Neural progenitor cell (in vitro differentiated cells): ENCODE measurements around the gene ODAD4. TPM values are rescaled to one million over a fixed set of nuclear protein-coding genes. Genes with fewer than 3 reads are reported as not detected.

Experiments used
- DNase-seq: peaks from one replicate; pipeline ENCODE4 v3.0.0-alpha.2; 2016; ENCODE audit warnings: low spot score
- H2AFZ ChIP-seq: fragments of 200-600 bp; sonication (generic); replicated peaks from 2 replicates; pipeline ENCODE4 v1.6.1; 2016; ENCODE audit warnings: antibody characterized with exemption
- H3F3A ChIP-seq: fragments of 200-600 bp; sonication (generic); 2 replicates; pipeline ENCODE4 v1.6.1; 2016; ENCODE audit warnings: antibody characterized with exemption, low read depth
- H3K27ac ChIP-seq: fragments of 200-600 bp; sonication (generic); 2 replicates; pipeline ENCODE4 v1.5.1; 2016; ENCODE audit warnings: mild to moderate bottlenecking
- H3K27me3 ChIP-seq: fragments of 200-600 bp; sonication (generic); 2 replicates; pipeline ENCODE4 v1.6.1; 2016; ENCODE audit warnings: mild to moderate bottlenecking, moderate library complexity
- H3K36me3 ChIP-seq: fragments of 200-600 bp; sonication (generic); 2 replicates; pipeline ENCODE4 v1.5.1; 2016
- H3K4me1 ChIP-seq: fragments of 200-600 bp; sonication (generic); 2 replicates; pipeline ENCODE4 v1.6.1; 2016; ENCODE audit warnings: mixed run types
- H3K4me2 ChIP-seq: fragments of 200-600 bp; sonication (generic); 2 replicates; pipeline ENCODE4 v1.6.1; 2016
- H3K4me3 ChIP-seq: fragments of 200-600 bp; sonication (generic); 2 replicates; pipeline ENCODE4 v1.5.1; 2016
- H3K79me2 ChIP-seq: fragments of 200-600 bp; sonication (generic); 2 replicates; pipeline ENCODE4 v1.6.1; 2016; ENCODE audit warnings: low read depth
- H3K9ac ChIP-seq: fragments of 200-600 bp; sonication (generic); 2 replicates; pipeline ENCODE4 v1.6.1; 2016
- H3K9me3 ChIP-seq: fragments of 200-600 bp; sonication (generic); 2 replicates; pipeline ENCODE4 v1.5.1; 2016; ENCODE audit warnings: low read depth
- H4K20me1 ChIP-seq: fragments of 200-600 bp; sonication (generic); 2 replicates; pipeline ENCODE4 v1.6.1; 2016; ENCODE audit warnings: low read depth
- H3K27ac Mint-ChIP-seq: 3 replicates; pipeline ENCODE4 v1.8.0; 2021; ENCODE audit warnings: mixed read lengths
- H3K27me3 Mint-ChIP-seq: 2 replicates; pipeline ENCODE4 v1.8.0; 2022; ENCODE audit warnings: low read depth, mild to moderate bottlenecking, inconsistent platforms, moderate library complexity, mixed read lengths; ENCODE audit not compliant: insufficient read depth
- H3K36me3 Mint-ChIP-seq: 3 replicates; pipeline ENCODE4 v1.8.0; 2021; ENCODE audit warnings: mixed read lengths
- H3K4me1 Mint-ChIP-seq: 3 replicates; pipeline ENCODE4 v1.8.0; 2021; ENCODE audit warnings: mixed read lengths
- H3K4me3 Mint-ChIP-seq: 3 replicates; pipeline ENCODE4 v1.8.0; 2021; ENCODE audit warnings: mild to moderate bottlenecking, moderate library complexity, mixed read lengths
- H3K9me3 Mint-ChIP-seq: 3 replicates; pipeline ENCODE4 v1.8.0; 2020; ENCODE audit warnings: mixed read lengths
- EZH2 ChIP-seq: fragments of 200-600 bp; sonication (generic); IDR thresholded peaks from 2 replicates; pipeline ENCODE4 v1.6.1; 2017; ENCODE audit warnings: antibody characterized with exemption, mild to moderate bottlenecking, moderate library complexity
- EZH2phosphoT487 ChIP-seq: fragments of 200-600 bp; sonication (generic); IDR thresholded peaks from 2 replicates; pipeline ENCODE4 v1.6.1; 2017; ENCODE audit warnings: antibody characterized with exemption
- total RNA-seq: library from RNA; depleted of rRNA; stranded (reverse); fragments of >200 nt; gene quantifications from 2 replicates; pipeline ENCODE4 v1.2.3, GENCODE V29; 2015; ENCODE audit warnings: low replicate concordance
- TF ChIP-seq, protein P1 (sequence below): fragments of 200-600 bp; sonication (generic); IDR thresholded peaks from 2 replicates; pipeline ENCODE4 v1.5.1; 2017; ENCODE audit warnings: antibody characterized with exemption, mild to moderate bottlenecking

ODAD4 gene
- total RNA-seq, 1 donor from 2014 or later, result 4.1 TPM

DNA sequence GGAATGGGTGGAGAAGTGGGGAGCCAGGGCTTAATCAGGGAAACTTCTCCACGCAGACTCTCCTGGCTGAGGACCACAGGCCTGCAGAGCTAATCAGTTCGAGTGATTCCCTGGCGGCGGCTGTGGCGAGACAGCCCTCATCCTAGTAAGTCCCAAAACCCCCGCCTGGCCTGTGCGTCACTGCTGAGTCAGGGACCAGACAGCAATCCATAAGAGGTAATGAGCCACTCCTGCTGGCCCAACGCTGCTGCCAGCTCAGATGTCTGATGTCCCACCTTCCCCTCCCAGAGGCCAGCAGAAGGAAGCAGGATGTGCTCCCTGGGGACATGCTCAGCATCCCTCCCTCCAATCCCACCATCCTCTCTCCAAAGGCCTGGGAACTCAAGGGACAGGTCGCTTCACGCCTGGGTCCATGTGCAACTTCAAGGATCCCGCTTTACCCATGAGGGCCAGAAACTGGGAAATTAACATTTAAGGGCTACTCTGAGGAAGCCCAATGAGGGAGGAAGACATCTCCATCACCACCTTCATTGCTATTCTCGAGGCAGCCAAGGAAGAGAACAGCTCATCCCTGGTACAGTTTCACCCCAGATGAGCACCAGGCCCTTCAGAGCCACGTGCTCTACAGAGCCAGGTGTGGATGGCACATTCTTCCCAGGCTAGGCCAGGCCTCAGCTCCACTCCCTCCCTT, 19.6 kb upstream of the ODAD4 start:
- H3K27ac Mint-ChIP-seq, result no peak overlapping the region
- TF ChIP-seq, protein P1, sequence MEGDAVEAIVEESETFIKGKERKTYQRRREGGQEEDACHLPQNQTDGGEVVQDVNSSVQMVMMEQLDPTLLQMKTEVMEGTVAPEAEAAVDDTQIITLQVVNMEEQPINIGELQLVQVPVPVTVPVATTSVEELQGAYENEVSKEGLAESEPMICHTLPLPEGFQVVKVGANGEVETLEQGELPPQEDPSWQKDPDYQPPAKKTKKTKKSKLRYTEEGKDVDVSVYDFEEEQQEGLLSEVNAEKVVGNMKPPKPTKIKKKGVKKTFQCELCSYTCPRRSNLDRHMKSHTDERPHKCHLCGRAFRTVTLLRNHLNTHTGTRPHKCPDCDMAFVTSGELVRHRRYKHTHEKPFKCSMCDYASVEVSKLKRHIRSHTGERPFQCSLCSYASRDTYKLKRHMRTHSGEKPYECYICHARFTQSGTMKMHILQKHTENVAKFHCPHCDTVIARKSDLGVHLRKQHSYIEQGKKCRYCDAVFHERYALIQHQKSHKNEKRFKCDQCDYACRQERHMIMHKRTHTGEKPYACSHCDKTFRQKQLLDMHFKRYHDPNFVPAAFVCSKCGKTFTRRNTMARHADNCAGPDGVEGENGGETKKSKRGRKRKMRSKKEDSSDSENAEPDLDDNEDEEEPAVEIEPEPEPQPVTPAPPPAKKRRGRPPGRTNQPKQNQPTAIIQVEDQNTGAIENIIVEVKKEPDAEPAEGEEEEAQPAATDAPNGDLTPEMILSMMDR, result no peak
- TF ChIP-seq EZH2 (no peak), EZH2phosphoT487 (no peak)
- peaks cover 73% of the 10 kb centered on the region for H4K20me1 ChIP-seq
- H3K4me3 Mint-ChIP-seq, result no peak overlapping the region
- peaks cover 55% of the 10 kb centered on the region for H3K36me3 Mint-ChIP-seq
- no peaks in the 10 kb centered on the region for H3K9me3 ChIP-seq
- H3K4me1 ChIP-seq, result peaks cover 21% of the 10 kb centered on the region
- H3K27me3 ChIP-seq, result no peaks in the 10 kb centered on the region
- DNase-seq, result no peak
- H3K79me2 ChIP-seq, result peaks cover 63% of the 10 kb centered on the region
- no peaks in the 10 kb centered on the region for H3F3A ChIP-seq
- H3K9ac ChIP-seq, result no peak overlapping the region
- H3K4me1 Mint-ChIP-seq, result peaks cover 21% of the 10 kb centered on the region
- H3K27ac ChIP-seq, result no peak overlapping the region
- peaks cover 6% of the 10 kb centered on the region for H3K27me3 Mint-ChIP-seq
- no peak overlapping the region for H3K4me3 ChIP-seq
- H3K9me3 Mint-ChIP-seq, result no peaks in the 10 kb centered on the region
- no peak overlapping the region for H2AFZ ChIP-seq
- no peaks in the 10 kb centered on the region for H3K36me3 ChIP-seq
- no peak overlapping the region for H3K4me2 ChIP-seq

DNA sequence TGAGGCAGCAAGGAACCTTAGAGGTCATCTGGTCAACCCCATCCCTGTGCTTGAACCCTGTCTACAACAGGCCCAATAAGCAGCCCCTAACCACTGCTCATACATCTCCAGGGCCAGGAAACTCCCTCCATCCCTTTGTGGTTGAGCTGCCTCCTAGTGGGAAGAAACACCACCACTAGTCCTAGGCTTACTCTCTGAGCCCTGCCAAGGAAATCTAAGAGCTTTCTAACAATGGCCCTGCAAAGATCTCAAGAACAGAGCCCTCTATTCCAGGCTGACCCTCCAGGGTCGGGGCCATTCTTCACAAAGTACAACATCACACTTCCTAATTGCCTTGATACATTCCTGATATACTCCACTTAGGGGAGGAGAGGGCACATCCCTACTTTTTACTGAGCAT, 17.5 kb upstream of the ODAD4 start:
- Histone ChIP-seq H3K4me2 (no peak overlapping the region), H3K4me3 (no peak overlapping the region), H4K20me1 (peaks cover 86% of the 10 kb centered on the region), H3K9me3 (no peaks in the 10 kb centered on the region), H3K36me3 (no peaks in the 10 kb centered on the region), H3K27ac (no peak overlapping the region), H3K79me2 (peaks cover 84% of the 10 kb centered on the region), H3K27me3 (no peaks in the 10 kb centered on the region), H3K9ac (no peak overlapping the region), H3K4me1 (peaks cover 38% of the 10 kb centered on the region), H2AFZ (no peak overlapping the region), H3F3A (peaks cover 5% of the 10 kb centered on the region)
- peaks cover 2% of the 10 kb centered on the region for H3K27me3 Mint-ChIP-seq
- H3K36me3 Mint-ChIP-seq, result peaks cover 44% of the 10 kb centered on the region
- no peak for DNase-seq
- H3K4me1 Mint-ChIP-seq, result peaks cover 34% of the 10 kb centered on the region
- no peak overlapping the region for H3K4me3 Mint-ChIP-seq
- no peaks in the 10 kb centered on the region for H3K9me3 Mint-ChIP-seq
- no peak overlapping the region for H3K27ac Mint-ChIP-seq
- TF ChIP-seq, protein P1, result no peak
- TF ChIP-seq EZH2phosphoT487, result no peak
- TF ChIP-seq EZH2, result no peak

DNA sequence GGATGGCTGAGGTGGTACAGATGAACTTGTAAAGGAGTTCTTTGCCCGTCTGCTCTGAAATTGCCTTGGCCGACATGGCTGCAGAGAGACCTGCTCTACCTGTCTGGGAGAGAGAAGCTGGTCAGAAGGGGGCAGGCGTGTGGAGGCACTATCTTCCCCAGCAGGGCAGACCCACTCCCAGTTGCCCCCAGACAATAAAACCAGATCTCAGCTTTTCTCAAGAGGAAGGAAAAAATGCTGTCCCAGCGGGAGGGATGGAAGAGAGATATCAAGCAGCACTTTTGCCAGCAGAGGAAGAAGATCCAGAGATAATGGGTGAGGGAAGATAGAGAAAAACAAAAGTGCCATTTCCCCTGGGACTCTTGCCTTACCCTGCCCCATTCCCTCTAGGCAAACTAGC, 16.6 kb upstream of the ODAD4 start:
- Histone ChIP-seq H3K4me3 (no peak overlapping the region), H3K79me2 (peaks cover 92% of the 10 kb centered on the region), H4K20me1 (peaks cover 84% of the 10 kb centered on the region), H2AFZ (no peak overlapping the region), H3F3A (peaks cover 5% of the 10 kb centered on the region), H3K4me2 (peak overlapping the region; percentile 91), H3K9me3 (no peaks in the 10 kb centered on the region), H3K27me3 (no peaks in the 10 kb centered on the region), H3K9ac (no peak overlapping the region), H3K36me3 (no peaks in the 10 kb centered on the region), H3K27ac (peak overlapping the region; percentile 7), H3K4me1 (peaks cover 38% of the 10 kb centered on the region)
- H3K27me3 Mint-ChIP-seq, result peaks cover 2% of the 10 kb centered on the region
- no peaks in the 10 kb centered on the region for H3K9me3 Mint-ChIP-seq
- TF ChIP-seq EZH2phosphoT487, result no peak
- TF ChIP-seq, protein P1, result no peak
- no peak for TF ChIP-seq EZH2
- H3K27ac Mint-ChIP-seq, result no peak overlapping the region
- no peak overlapping the region for H3K4me3 Mint-ChIP-seq
- peaks cover 30% of the 10 kb centered on the region for H3K4me1 Mint-ChIP-seq
- peaks cover 41% of the 10 kb centered on the region for H3K36me3 Mint-ChIP-seq
- no peak for DNase-seq
